ENCODE measurements around the gene ZNF277.

ZNF277 gene

DNA sequence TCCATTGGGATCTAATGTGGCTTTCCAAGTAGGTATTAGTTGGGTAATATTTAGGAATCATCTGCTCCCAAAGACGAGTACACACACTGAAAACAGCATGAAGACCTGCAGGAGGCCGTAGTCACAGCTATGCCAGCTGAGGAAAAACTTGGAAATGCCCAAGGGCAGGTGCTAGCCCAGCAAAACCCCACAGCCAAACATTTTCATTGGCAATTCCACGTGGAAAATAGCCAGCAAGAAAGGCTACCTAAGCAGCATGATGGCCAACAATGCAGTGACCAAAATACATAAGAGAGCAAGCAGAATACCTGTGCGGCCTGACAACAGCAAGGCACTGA is 33.0 kb upstream of the ZNF277 start:
- in situ Hi-C loops (cut with HindIII; ENCODE audit: low sequenced_read_pairs), result no loop called here

DNA sequence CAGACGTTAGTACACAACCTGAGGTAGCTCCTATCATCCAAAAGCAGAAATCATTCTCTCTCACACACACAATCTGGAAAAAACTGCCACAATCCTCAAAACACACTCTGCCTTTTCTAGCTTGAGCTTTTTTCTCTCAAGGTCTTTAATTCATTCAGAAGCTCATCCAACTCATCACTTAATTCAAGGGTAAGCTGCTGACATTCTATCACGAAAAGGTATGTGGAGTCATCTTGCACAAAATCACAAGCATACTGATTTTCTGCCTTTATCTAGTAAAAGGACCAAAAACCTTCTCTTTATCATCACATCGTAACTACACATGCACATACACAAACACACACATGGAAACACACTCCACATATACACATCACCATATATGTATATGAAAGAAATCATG is 32.3 kb upstream of the ZNF277 start:
- no peak for DNase-seq (ENCODE audit: low read depth)
- H3K4me3 ChIP-seq (ENCODE audit: low read depth, low read length), result no peak overlapping the region
- in situ Hi-C loops (cut with HindIII; ENCODE audit: low sequenced_read_pairs), result no loop called here
- TF ChIP-seq, protein P1, sequence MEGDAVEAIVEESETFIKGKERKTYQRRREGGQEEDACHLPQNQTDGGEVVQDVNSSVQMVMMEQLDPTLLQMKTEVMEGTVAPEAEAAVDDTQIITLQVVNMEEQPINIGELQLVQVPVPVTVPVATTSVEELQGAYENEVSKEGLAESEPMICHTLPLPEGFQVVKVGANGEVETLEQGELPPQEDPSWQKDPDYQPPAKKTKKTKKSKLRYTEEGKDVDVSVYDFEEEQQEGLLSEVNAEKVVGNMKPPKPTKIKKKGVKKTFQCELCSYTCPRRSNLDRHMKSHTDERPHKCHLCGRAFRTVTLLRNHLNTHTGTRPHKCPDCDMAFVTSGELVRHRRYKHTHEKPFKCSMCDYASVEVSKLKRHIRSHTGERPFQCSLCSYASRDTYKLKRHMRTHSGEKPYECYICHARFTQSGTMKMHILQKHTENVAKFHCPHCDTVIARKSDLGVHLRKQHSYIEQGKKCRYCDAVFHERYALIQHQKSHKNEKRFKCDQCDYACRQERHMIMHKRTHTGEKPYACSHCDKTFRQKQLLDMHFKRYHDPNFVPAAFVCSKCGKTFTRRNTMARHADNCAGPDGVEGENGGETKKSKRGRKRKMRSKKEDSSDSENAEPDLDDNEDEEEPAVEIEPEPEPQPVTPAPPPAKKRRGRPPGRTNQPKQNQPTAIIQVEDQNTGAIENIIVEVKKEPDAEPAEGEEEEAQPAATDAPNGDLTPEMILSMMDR (IDR thresholded peaks at IDR 0.05; ENCODE audit: low read depth, low read length, missing control alignments), result no peak

More for the DNA sequence above, 33.0 kb upstream of the ZNF277 start:
- no peak for DNase-seq (ENCODE audit: low read depth)
- H3K4me3 ChIP-seq (ENCODE audit: low read depth, low read length), result no peak overlapping the region
- TF ChIP-seq, protein P1 (IDR thresholded peaks at IDR 0.05; ENCODE audit: low read depth, low read length, missing control alignments), result no peak

DNA sequence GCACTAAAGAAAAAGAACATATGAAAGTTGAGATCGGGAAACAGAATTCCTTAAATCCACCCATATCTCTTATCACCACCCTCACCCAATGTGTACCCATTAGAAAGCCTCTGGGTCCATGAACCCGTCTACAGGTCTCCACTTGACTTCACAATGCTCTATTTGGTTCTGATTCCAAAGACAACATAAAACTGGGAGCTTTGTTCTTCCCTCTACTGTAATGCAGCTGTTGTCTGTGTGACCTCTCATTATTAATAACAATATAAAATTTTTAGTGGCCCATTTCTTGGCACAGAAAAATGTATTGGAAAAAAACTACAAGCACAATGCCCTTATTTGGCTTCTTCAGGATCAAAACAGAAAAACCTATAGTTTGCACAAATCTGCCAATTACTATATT is 30.3 kb upstream of the ZNF277 start:
- no peak for DNase-seq (ENCODE audit: low read depth)
- in situ Hi-C loops (cut with HindIII; ENCODE audit: low sequenced_read_pairs), result no loop called here
- TF ChIP-seq, protein P1 (IDR thresholded peaks at IDR 0.05; ENCODE audit: low read depth, low read length, missing control alignments), result no peak
- no peak overlapping the region for H3K4me3 ChIP-seq (ENCODE audit: low read depth, low read length)

DNA sequence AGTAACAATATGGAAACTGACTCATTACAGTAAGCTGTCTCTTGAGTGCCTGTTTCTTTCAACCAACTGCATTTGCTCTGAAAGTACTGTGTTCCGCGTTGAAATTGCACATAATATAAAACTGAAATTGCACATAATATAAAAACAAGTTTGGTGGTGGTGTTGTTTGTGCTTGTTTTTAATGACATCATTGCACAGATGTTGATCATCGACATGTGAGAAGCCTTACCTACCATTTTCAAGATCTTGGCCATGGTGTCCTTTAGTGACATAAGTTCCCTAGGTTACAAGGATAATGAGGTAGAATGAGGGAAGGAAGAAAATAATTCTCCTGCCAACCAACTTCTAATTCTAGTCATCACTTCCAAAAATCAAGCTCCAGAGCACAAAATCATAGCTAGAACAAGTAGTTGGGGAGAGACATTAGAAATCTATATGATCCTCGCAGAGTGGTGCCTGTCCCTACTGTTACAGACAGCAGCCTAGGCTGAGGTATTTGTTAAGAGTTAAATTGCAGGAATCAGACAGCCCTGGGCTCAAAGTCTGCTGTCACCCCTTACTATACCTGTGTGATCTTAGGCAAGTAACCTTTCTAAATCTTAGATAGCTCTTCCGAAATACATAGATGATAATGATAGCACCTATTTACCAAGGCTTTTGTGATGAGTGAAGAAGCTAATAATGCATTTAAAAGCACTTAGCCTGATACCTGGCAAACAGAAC is 29.6 kb upstream of the ZNF277 start:
- in situ Hi-C loops (cut with HindIII; ENCODE audit: low sequenced_read_pairs), result no loop called here
- no peak for DNase-seq (ENCODE audit: low read depth)
- no peak overlapping the region for H3K4me3 ChIP-seq (ENCODE audit: low read depth, low read length)
- TF ChIP-seq, protein P1 (IDR thresholded peaks at IDR 0.05; ENCODE audit: low read depth, low read length, missing control alignments), result no peak

DNA sequence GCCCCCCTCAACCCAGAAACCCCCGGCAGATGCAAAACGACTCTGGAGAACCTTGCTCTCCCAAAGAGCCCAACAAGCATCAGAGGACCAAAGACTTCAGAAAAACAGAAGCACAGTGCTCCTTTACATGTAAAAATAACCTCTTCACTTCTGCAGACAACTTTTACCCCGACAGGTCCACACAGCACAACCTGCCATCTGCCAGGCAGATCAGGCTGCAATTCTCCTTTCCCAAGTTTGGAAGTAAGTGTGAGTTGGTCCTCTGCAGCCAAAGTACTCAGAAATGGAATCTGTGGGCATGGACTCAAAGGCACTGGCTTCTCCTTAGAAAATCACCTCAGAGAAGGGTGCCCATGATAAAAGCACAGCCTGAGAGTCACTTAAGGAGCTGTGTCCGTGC is 26.3 kb upstream of the ZNF277 start:
- H3K4me3 ChIP-seq (ENCODE audit: low read depth, low read length), result no peak overlapping the region
- DNase-seq (ENCODE audit: low read depth), result no peak
- in situ Hi-C loops (cut with HindIII; ENCODE audit: low sequenced_read_pairs), result no loop called here
- TF ChIP-seq, protein P1 (IDR thresholded peaks at IDR 0.05; ENCODE audit: low read depth, low read length, missing control alignments), result no peak

DNA sequence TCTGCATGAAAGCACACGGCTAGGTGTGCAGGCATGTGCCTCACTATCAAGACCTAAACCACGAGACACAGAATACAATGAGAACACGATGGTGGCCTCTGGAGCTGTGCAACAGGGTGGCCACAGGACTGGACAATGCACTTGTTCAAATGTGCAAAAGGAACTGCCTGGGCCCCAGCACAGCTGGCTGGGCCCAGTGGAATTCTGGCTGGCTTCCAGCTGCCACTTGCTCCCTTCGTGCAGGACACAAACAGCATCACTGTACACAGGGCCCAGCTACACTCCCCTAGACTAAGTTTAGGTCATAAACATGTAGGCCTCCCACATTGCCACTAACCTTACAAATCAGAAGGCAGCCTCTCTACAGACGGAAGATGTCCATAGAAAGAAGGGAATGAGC is 23.7 kb upstream of the ZNF277 start:
- no peak overlapping the region for H3K4me3 ChIP-seq (ENCODE audit: low read depth, low read length)
- DNase-seq (ENCODE audit: low read depth), result no peak
- TF ChIP-seq, protein P1 (IDR thresholded peaks at IDR 0.05; ENCODE audit: low read depth, low read length, missing control alignments), result no peak
- in situ Hi-C loops (cut with HindIII; ENCODE audit: low sequenced_read_pairs), result no loop called here

Measured in astrocyte of the cerebellum (primary cell).